ENCODE data around the gene CDH13. TPM values are rescaled to one million over a fixed set of nuclear protein-coding genes. Genes with fewer than 3 reads are reported as not detected.

CDH13 gene
- total and polyA plus RNA-seq, 2 donors (not counting 1 experiment from before 2014, with no cell fraction given), result 27.6 to 96.7 TPM

- DNase-seq (ENCODE audit: low read depth in 2 of 2), result no peak
- Histone ChIP-seq H3K4me2 (ENCODE audit: extremely low read depth, insufficient read depth, low read length) (no peak overlapping the region), H3K9me3 (ENCODE audit: control insufficient read depth, insufficient read depth, low read depth, low read length) (no peaks in the 10 kb centered on the region), H3K9ac (ENCODE audit: insufficient read depth, low read length) (no peak overlapping the region), H3K36me3 (ENCODE audit: control insufficient read depth, insufficient read depth, low read length) (no peaks in the 10 kb centered on the region), H3K27me3 (ENCODE audit: control insufficient read depth, insufficient read depth, low read length) (peaks cover 3% of the 10 kb centered on the region), H3K27ac (ENCODE audit: insufficient read depth, low read length) (no peak overlapping the region), H4K20me1 (ENCODE audit: control insufficient read depth, extremely low read depth, insufficient read depth, low read length) (no peaks in the 10 kb centered on the region), H3K4me3 (replicated peaks in 1 of 4; ENCODE audit: control extremely low read depth in 1 of 4, insufficient read depth in 1 of 4, low read depth in 3 of 4, low read length in 4 of 4) (no peak overlapping the region), H2AFZ (ENCODE audit: low read length) (no peak overlapping the region), H3K4me1 (ENCODE audit: control insufficient read depth, extremely low read depth, insufficient read depth, low read length) (no peaks in the 10 kb centered on the region), H3K79me2 (ENCODE audit: control insufficient read depth, insufficient read depth, low read length) (no peaks in the 10 kb centered on the region)
- no peak for TF ChIP-seq EZH2 (IDR thresholded peaks at IDR 0.05; ENCODE audit: low read length, missing control alignments)
- TF ChIP-seq, protein P1, sequence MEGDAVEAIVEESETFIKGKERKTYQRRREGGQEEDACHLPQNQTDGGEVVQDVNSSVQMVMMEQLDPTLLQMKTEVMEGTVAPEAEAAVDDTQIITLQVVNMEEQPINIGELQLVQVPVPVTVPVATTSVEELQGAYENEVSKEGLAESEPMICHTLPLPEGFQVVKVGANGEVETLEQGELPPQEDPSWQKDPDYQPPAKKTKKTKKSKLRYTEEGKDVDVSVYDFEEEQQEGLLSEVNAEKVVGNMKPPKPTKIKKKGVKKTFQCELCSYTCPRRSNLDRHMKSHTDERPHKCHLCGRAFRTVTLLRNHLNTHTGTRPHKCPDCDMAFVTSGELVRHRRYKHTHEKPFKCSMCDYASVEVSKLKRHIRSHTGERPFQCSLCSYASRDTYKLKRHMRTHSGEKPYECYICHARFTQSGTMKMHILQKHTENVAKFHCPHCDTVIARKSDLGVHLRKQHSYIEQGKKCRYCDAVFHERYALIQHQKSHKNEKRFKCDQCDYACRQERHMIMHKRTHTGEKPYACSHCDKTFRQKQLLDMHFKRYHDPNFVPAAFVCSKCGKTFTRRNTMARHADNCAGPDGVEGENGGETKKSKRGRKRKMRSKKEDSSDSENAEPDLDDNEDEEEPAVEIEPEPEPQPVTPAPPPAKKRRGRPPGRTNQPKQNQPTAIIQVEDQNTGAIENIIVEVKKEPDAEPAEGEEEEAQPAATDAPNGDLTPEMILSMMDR (conservative IDR thresholded peaks at IDR 0.05 in 1 of 2, IDR thresholded peaks at IDR 0.05 in 1 of 2; ENCODE audit: low read depth in 1 of 2, low read length in 2 of 2), result peak in 1 of 2 donors; percentile 4
These were observed 5.0 kb upstream of the CDH13 start for GRCh38 chr16:82621781-82622180.

DNA sequence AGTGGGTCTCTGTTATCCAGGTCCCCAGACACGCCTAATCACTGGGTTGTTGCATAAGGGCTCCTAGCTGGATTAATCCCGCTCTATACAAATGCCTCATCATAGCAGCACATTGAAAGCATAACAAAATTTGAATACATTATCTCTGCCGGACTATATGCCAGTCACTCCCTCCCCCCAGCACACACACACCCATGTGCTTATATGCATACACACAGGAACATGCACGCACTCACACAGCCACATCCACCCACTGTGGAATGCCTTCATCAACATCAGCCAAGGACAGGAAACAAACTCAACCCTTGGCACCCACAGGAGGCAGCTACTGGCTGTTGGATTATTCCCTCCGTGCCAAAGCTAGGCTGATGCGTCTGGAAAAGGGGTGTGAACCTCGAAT, 3.5 kb upstream of the CDH13 start:
- H3K79me2 ChIP-seq (ENCODE audit: control insufficient read depth, insufficient read depth, low read length), result no peaks in the 10 kb centered on the region
- H3K9ac ChIP-seq (ENCODE audit: insufficient read depth, low read length), result no peak overlapping the region
- H3K4me3 ChIP-seq (replicated peaks in 1 of 4; ENCODE audit: control extremely low read depth in 1 of 4, insufficient read depth in 1 of 4, low read depth in 3 of 4, low read length in 4 of 4), result no peak overlapping the region
- TF ChIP-seq, protein P1 (conservative IDR thresholded peaks at IDR 0.05 in 1 of 2, IDR thresholded peaks at IDR 0.05 in 1 of 2; ENCODE audit: low read depth in 1 of 2, low read length in 2 of 2), result no peak
- no peak for TF ChIP-seq EZH2 (IDR thresholded peaks at IDR 0.05; ENCODE audit: low read length, missing control alignments)
- H3K27me3 ChIP-seq (ENCODE audit: control insufficient read depth, insufficient read depth, low read length), result peaks cover 3% of the 10 kb centered on the region
- H2AFZ ChIP-seq (ENCODE audit: low read length), result no peak overlapping the region
- no peak overlapping the region for H3K4me2 ChIP-seq (ENCODE audit: extremely low read depth, insufficient read depth, low read length)
- H4K20me1 ChIP-seq (ENCODE audit: control insufficient read depth, extremely low read depth, insufficient read depth, low read length), result no peaks in the 10 kb centered on the region
- no peak overlapping the region for H3K27ac ChIP-seq (ENCODE audit: insufficient read depth, low read length)
- no peak for DNase-seq (ENCODE audit: low read depth in 2 of 2)
- H3K9me3 ChIP-seq (ENCODE audit: control insufficient read depth, insufficient read depth, low read depth, low read length), result no peaks in the 10 kb centered on the region
- no peaks in the 10 kb centered on the region for H3K36me3 ChIP-seq (ENCODE audit: control insufficient read depth, insufficient read depth, low read length)
- peaks cover under 1% of the 10 kb centered on the region for H3K4me1 ChIP-seq (ENCODE audit: control insufficient read depth, extremely low read depth, insufficient read depth, low read length)

- no peaks in the 10 kb centered on the region for H3K9me3 ChIP-seq (ENCODE audit: control insufficient read depth, insufficient read depth, low read depth, low read length)
- H2AFZ ChIP-seq (ENCODE audit: low read length), result no peak overlapping the region
- no peaks in the 10 kb centered on the region for H3K36me3 ChIP-seq (ENCODE audit: control insufficient read depth, insufficient read depth, low read length)
- no peaks in the 10 kb centered on the region for H3K79me2 ChIP-seq (ENCODE audit: control insufficient read depth, insufficient read depth, low read length)
- TF ChIP-seq, protein P1 (conservative IDR thresholded peaks at IDR 0.05 in 1 of 2, IDR thresholded peaks at IDR 0.05 in 1 of 2; ENCODE audit: low read depth in 1 of 2, low read length in 2 of 2), result no peak
- no peak for TF ChIP-seq EZH2 (IDR thresholded peaks at IDR 0.05; ENCODE audit: low read length, missing control alignments)
- H3K4me1 ChIP-seq (ENCODE audit: control insufficient read depth, extremely low read depth, insufficient read depth, low read length), result peaks cover 14% of the 10 kb centered on the region
- H3K27me3 ChIP-seq (ENCODE audit: control insufficient read depth, insufficient read depth, low read length), result no peaks in the 10 kb centered on the region
- no peak overlapping the region for H3K4me2 ChIP-seq (ENCODE audit: extremely low read depth, insufficient read depth, low read length)
- H3K27ac ChIP-seq (ENCODE audit: insufficient read depth, low read length), result no peak overlapping the region
- H4K20me1 ChIP-seq (ENCODE audit: control insufficient read depth, extremely low read depth, insufficient read depth, low read length), result no peaks in the 10 kb centered on the region
- H3K4me3 ChIP-seq (replicated peaks in 1 of 4; ENCODE audit: control extremely low read depth in 1 of 4, insufficient read depth in 1 of 4, low read depth in 3 of 4, low read length in 4 of 4), result no peak overlapping the region
- no peak for DNase-seq (ENCODE audit: low read depth in 2 of 2)
- no peak overlapping the region for H3K9ac ChIP-seq (ENCODE audit: insufficient read depth, low read length)
These were observed 1.5 kb upstream of the CDH13 start for GRCh38 chr16:82625066-82625968.

Measured in fibroblast of lung (primary cell).